HCT116 (cell line): ENCODE measurements around the gene OTULIN. TPM values are rescaled to one million over a fixed set of nuclear protein-coding genes. Genes with fewer than 3 reads are reported as not detected.

Source experiments
- ATAC-seq: fragments of 200-7000 bp; cut with Tn5 transposase; 2 replicates; pipeline ENCODE4 v1.9.1; 2020; ENCODE audit warnings: mild to moderate bottlenecking, moderate library complexity
- BruUV-seq: library from RNA; stranded (reverse); fragments of 400-500 nt; replicated peaks from 2 replicates; lab custom pipeline; 2021; lab: Mats Ljungman, UMichigan
- CTCF ChIA-PET: fragments of 300-600 bp; sonication (Branson Sonifier 250); formaldehyde crosslinking; loops from one replicate; lab custom pipeline; 2021; ENCODE audit warnings: antibody characterized with exemption; lab: Charles Lee
- POLR2A ChIA-PET: fragments of 300-600, 350-600 bp; sonication (Branson Sonifier 250); formaldehyde crosslinking; loops from one replicate; lab custom pipeline; 2021; ENCODE audit warnings: antibody characterized with exemption; lab: Charles Lee
- RAD21 ChIA-PET, 2 experiments: fragments of 300-600 bp; sonication (Branson Sonifier 250); formaldehyde crosslinking; loops; one replicate each; lab custom pipeline; 2023; ENCODE audit warnings: low total read pairs in 2 of 2; ENCODE audit not compliant: uncharacterized antibody in 2 of 2, unreplicated experiment in 2 of 2, low non-redundant PET in 1 of 2; lab: Charles Lee
- DNase-seq: peaks from one replicate; pipeline ENCODE4 v3.0.0-alpha.2; 2010; ENCODE audit warnings: low read depth, low spot score
- H2AFZ ChIP-seq: fragments of 200-600 bp; shearing (Covaris generic), sonication (generic); 2 replicates; pipeline ENCODE4 v1.6.1; 2017; ENCODE audit warnings: low read depth, mixed run types, mixed read lengths, antibody characterized with exemption, low read length; ENCODE audit not compliant: poor library complexity, severe bottlenecking
- H3K27ac ChIP-seq: 2 replicates; pipeline ENCODE4 v1.5.1; 2012; ENCODE audit warnings: low read depth, low read length
- H3K27me3 ChIP-seq: fragments of 200-600 bp; sonication (generic); 2 replicates; pipeline ENCODE4 v1.6.1; 2016; ENCODE audit warnings: mixed run types, low read length, mixed read lengths; ENCODE audit not compliant: insufficient read depth
- H3K36me3 ChIP-seq, 2 experiments: fragments of 200-500 bp in 1 of 2; fragments of 200-600 bp in 1 of 2; sonication (Bioruptor generic) in 1 of 2; sonication (generic) in 1 of 2; 2 replicates each; pipeline versions ENCODE4 v1.5.1 to v1.6.1; 2014 to 2016; ENCODE audit warnings: low read length in 2 of 2, inconsistent platforms in 1 of 2, mixed read lengths in 1 of 2, mixed run types in 1 of 2; ENCODE audit not compliant: insufficient read depth in 2 of 2, control insufficient read depth in 1 of 2
- H3K4me1 ChIP-seq, 2 experiments: fragments of 200-600 bp in 1 of 2; sonication (generic) in 1 of 2; 2 replicates each; pipeline versions ENCODE4 v1.5.1 to v1.6.1; 2012 to 2017; ENCODE audit warnings: low read length in 2 of 2, inconsistent platforms in 1 of 2, mild to moderate bottlenecking in 1 of 2, mixed read lengths in 1 of 2, mixed run types in 1 of 2, moderate library complexity in 1 of 2; ENCODE audit not compliant: insufficient read depth in 2 of 2, control insufficient read depth in 1 of 2
- H3K4me2 ChIP-seq: fragments of 200-600 bp; sonication (generic); 2 replicates; pipeline ENCODE4 v1.6.1; 2017; ENCODE audit warnings: mixed run types, low read length, mixed read lengths
- H3K4me3 ChIP-seq, 2 experiments: fragments of 200-600 bp in 1 of 2; sonication (generic) in 1 of 2; replicated peaks in 1 of 2; 2 replicates each; pipeline ENCODE4 v1.5.1; 2011 to 2016; ENCODE audit warnings: low read length in 2 of 2, control low read depth in 1 of 2, low read depth in 1 of 2, mild to moderate bottlenecking in 1 of 2, mixed read lengths in 1 of 2, mixed run types in 1 of 2
- H3K79me2 ChIP-seq: fragments of 200-600 bp; sonication (generic); 2 replicates; pipeline ENCODE4 v1.6.1; 2017; ENCODE audit warnings: mild to moderate bottlenecking, mixed run types, low read length, moderate library complexity, mixed read lengths; ENCODE audit not compliant: insufficient read depth
- H3K9ac ChIP-seq: fragments of 200-600 bp; sonication (generic); 2 replicates; pipeline ENCODE4 v1.6.1; 2016; ENCODE audit warnings: low read length, mixed read lengths
- H3K9me2 ChIP-seq: fragments of 200-600 bp; sonication (generic), shearing (Covaris generic); 2 replicates; pipeline ENCODE4 v1.6.1; 2017; ENCODE audit warnings: mixed run types, mild to moderate bottlenecking, moderate library complexity; ENCODE audit not compliant: insufficient read depth
- H3K9me3 ChIP-seq, 2 experiments: fragments of 200-500 bp in 1 of 2; fragments of 200-600 bp in 1 of 2; sonication (Bioruptor generic) in 1 of 2; sonication (generic) in 1 of 2; 2 replicates each; pipeline ENCODE4 v1.6.1; 2014 to 2017; ENCODE audit warnings: low read length in 2 of 2, mixed read lengths in 2 of 2, inconsistent platforms in 1 of 2, low read depth in 1 of 2, mild to moderate bottlenecking in 1 of 2, mixed run types in 1 of 2, moderate library complexity in 1 of 2; ENCODE audit not compliant: control insufficient read depth in 1 of 2, insufficient read depth in 1 of 2
- H4K20me1 ChIP-seq: fragments of 200-600 bp; sonication (generic), shearing (Covaris generic); 2 replicates; pipeline ENCODE4 v1.6.1; 2017; ENCODE audit warnings: mixed run types, mild to moderate bottlenecking, moderate library complexity; ENCODE audit not compliant: insufficient read depth
- CBX3 ChIP-seq: IDR thresholded peaks from 2 replicates; pipeline ENCODE4 v1.6.1; 2012; ENCODE audit warnings: low read depth
- CEBPB ChIP-seq: IDR thresholded peaks from 2 replicates; pipeline ENCODE4 v1.6.1; 2012; ENCODE audit warnings: low read depth
- EZH2 ChIP-seq: fragments of 200-600 bp; sonication (generic); IDR thresholded peaks from 2 replicates; pipeline ENCODE4 v1.6.1; 2017; ENCODE audit warnings: antibody characterized with exemption, mixed run types
- JUND ChIP-seq: IDR thresholded peaks from 2 replicates; pipeline ENCODE4 v1.6.1; 2012
- POLR2A ChIP-seq: IDR thresholded peaks from 2 replicates; pipeline ENCODE4 v1.7.0; 2011; ENCODE audit warnings: borderline replicate concordance; ENCODE audit not compliant: insufficient read depth, insufficient read length; ENCODE audit errors: extremely low read depth
- POLR2AphosphoS5 ChIP-seq: IDR thresholded peaks from 2 replicates; pipeline ENCODE4 v1.6.1; 2011; ENCODE audit warnings: mild to moderate bottlenecking, low read depth, low read length, moderate library complexity
- RAD21 ChIP-seq: IDR thresholded peaks from 2 replicates; pipeline ENCODE4 v1.6.1; 2012; ENCODE audit warnings: low read depth, mild to moderate bottlenecking
- REST ChIP-seq: IDR thresholded peaks from 2 replicates; pipeline ENCODE4 v1.6.1; 2012; ENCODE audit warnings: low read depth
- SIN3A ChIP-seq: IDR thresholded peaks from 2 replicates; pipeline ENCODE4 v1.6.1; 2012; ENCODE audit warnings: low read depth
- SP1 ChIP-seq: IDR thresholded peaks from 2 replicates; pipeline ENCODE4 v1.6.1; 2012; ENCODE audit warnings: low read depth
- TCF7L2 ChIP-seq: IDR thresholded peaks from 2 replicates; pipeline ENCODE4 v1.7.0; 2011; ENCODE audit warnings: borderline replicate concordance, inconsistent platforms; ENCODE audit not compliant: insufficient read depth, insufficient read length; ENCODE audit errors: extremely low read depth
- YY1 ChIP-seq: IDR thresholded peaks from 2 replicates; pipeline ENCODE4 v1.6.1; 2011; ENCODE audit warnings: low read length, low read depth, moderate library complexity, mild to moderate bottlenecking; ENCODE audit not compliant: insufficient replicate concordance; ENCODE audit errors: extremely low read depth
- ZFX ChIP-seq: fragments of 450-650 bp; IDR thresholded peaks from 2 replicates; pipeline ENCODE4 v1.6.1; 2017
- intact Hi-C: fragments of 100-400 bp; cut with micrococcal nuclease; formaldehyde crosslinking; loops from 2 replicates; pipeline ENCODE4 v1.10.0; 2022
- total RNA-seq: library from RNA; stranded (reverse); gene quantifications from one replicate; pipeline ENCODE4 v1.2.1, GENCODE V29; 2021; ENCODE audit not compliant: unreplicated experiment
- TF ChIP-seq, protein P1 (sequence below): IDR thresholded peaks from 2 replicates; pipeline ENCODE4 v1.6.1; 2012
- TF ChIP-seq, protein P2 (sequence below): IDR thresholded peaks from 2 replicates; pipeline ENCODE4 v1.6.1; 2012
- TF ChIP-seq, protein P3 (sequence below), 3 experiments: fragments of 200-600 bp in 1 of 3; sonication (generic) in 1 of 3; IDR thresholded peaks in 2 of 3; conservative IDR thresholded peaks in 1 of 3; 2 replicates each; pipeline ENCODE4 v1.5.1; 2012 to 2017; ENCODE audit warnings: low read depth in 2 of 3, low read length in 2 of 3, antibody characterized with exemption in 1 of 3, borderline replicate concordance in 1 of 3, control low read depth in 1 of 3, mild to moderate bottlenecking in 1 of 3, mixed read lengths in 1 of 3, mixed run types in 1 of 3, moderate library complexity in 1 of 3; ENCODE audit not compliant: insufficient read depth in 1 of 3

The OTULIN gene
- total RNA-seq, 1 experiment from 2014 or later = 25.7 TPM

DNA sequence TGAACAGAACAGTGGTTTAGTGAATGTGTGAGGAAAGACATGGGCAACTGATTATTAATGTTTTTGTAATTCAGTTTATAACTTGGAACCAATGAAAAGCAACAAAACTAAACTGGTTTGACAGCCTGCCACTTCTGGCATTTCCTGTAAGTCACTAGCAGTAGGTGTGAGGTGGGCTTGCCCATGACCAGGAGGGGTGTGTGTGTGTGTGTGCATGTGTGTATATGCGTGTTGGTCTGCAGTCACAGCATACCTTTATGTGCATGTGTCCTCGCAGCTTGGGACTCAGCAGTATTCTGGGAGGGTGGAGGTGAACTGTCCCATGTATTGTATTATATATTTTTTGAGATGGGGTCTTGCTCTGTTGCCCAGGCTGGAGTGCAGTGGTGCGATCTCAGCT is 32.3 kb downstream of the OTULIN start:
- RAD21 ChIA-PET = no interaction called here
- no TSS peak for BruUV-seq
- Histone ChIP-seq H3K27ac (no peak overlapping the region), H3K4me3 (no peak overlapping the region), H3K9me2 (no peaks in the 10 kb centered on the region), H3K9me3 (no peaks in the 10 kb centered on the region), H3K27me3 (no peaks in the 10 kb centered on the region), H3K9ac (no peak overlapping the region), H2AFZ (no peak overlapping the region), H3K79me2 (no peaks in the 10 kb centered on the region), H3K4me2 (no peak overlapping the region), H4K20me1 (no peaks in the 10 kb centered on the region), H3K36me3 (peaks cover 10 to 24% of the 10 kb centered on the region in 2 experiments; a peak in 3 of 4 replicates), H3K4me1 (no peaks in the 10 kb centered on the region)
- POLR2A ChIA-PET = no interaction called here
- intact Hi-C loops = no loop called here
- no peak for DNase-seq
- TF ChIP-seq EZH2 (no peak), YY1 (no peak), TCF7L2 (no peak), CBX3 (no peak), ZFX (no peak), RAD21 (no peak), REST (no peak), POLR2A (no peak), SIN3A (no peak), SP1 (no peak), JUND (no peak), POLR2AphosphoS5 (no peak), CEBPB (no peak)
- TF ChIP-seq, protein P1, sequence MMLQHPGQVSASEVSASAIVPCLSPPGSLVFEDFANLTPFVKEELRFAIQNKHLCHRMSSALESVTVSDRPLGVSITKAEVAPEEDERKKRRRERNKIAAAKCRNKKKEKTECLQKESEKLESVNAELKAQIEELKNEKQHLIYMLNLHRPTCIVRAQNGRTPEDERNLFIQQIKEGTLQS = no peak
- TF ChIP-seq, protein P2, sequence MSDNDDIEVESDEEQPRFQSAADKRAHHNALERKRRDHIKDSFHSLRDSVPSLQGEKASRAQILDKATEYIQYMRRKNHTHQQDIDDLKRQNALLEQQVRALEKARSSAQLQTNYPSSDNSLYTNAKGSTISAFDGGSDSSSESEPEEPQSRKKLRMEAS = no peak
- TF ChIP-seq, protein P3, sequence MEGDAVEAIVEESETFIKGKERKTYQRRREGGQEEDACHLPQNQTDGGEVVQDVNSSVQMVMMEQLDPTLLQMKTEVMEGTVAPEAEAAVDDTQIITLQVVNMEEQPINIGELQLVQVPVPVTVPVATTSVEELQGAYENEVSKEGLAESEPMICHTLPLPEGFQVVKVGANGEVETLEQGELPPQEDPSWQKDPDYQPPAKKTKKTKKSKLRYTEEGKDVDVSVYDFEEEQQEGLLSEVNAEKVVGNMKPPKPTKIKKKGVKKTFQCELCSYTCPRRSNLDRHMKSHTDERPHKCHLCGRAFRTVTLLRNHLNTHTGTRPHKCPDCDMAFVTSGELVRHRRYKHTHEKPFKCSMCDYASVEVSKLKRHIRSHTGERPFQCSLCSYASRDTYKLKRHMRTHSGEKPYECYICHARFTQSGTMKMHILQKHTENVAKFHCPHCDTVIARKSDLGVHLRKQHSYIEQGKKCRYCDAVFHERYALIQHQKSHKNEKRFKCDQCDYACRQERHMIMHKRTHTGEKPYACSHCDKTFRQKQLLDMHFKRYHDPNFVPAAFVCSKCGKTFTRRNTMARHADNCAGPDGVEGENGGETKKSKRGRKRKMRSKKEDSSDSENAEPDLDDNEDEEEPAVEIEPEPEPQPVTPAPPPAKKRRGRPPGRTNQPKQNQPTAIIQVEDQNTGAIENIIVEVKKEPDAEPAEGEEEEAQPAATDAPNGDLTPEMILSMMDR (IDR thresholded peaks at IDR 0.05 in 2 of 3, conservative IDR thresholded peaks at IDR 0.05 in 1 of 3; ENCODE audit: borderline replicate concordance in 1 of 3, insufficient read depth in 1 of 3, low read depth in 2 of 3, low read length in 2 of 3) = no peak
- CTCF ChIA-PET = no interaction called here
- ATAC-seq = no peak
